ENCODE data around the gene WNK3. TPM values are rescaled to one million over a fixed set of nuclear protein-coding genes. Genes with fewer than 3 reads are reported as not detected.
A peak's percentile ranks its signal among the peaks of the same experiment; 100 is the strongest.

The WNK3 gene
- polyA plus RNA-seq, 1 of the 3 experiments (the other 2 are of a cell fraction), result 0.54 TPM

DNA sequence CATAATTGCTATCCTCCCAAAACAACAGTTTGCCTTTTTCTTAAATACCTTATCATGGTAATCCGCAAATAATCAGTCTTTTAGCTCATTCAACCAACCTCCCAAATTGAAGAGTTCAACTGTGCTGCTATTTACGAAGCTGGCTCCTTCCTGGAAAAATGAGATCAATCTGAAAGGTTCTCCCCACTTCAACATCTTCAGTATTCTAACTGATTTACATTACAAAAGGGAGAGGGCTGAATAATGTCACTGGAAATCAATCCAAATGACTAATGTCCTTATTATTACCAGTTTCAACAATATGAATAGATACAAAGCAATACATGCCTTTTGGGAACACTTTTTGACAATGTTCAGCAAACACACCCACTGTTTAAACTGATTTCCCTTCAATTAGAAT, 86.2 kb downstream of the WNK3 start:
- Histone ChIP-seq H3K4me2 (no peak overlapping the region), H3K4me1 (ENCODE audit: control insufficient read depth in 1 of 2, insufficient read depth in 2 of 2, low read depth in 1 of 2, low read length in 1 of 2) (no peaks in the 10 kb centered on the region), H3K9me2 (no peaks in the 10 kb centered on the region), H3F3A (replicated peaks; ENCODE audit: insufficient read depth) (no peaks in the 10 kb centered on the region), H4K20me1 (ENCODE audit: insufficient read depth) (no peaks in the 10 kb centered on the region), H3K27me3 (ENCODE audit: insufficient read depth) (no peaks in the 10 kb centered on the region), H3K36me3 (replicated peaks in 1 of 2; ENCODE audit: control insufficient read depth in 1 of 2, insufficient read depth in 2 of 2, low read length in 1 of 2) (no peaks in the 10 kb centered on the region), H3K79me2 (ENCODE audit: insufficient read depth) (no peaks in the 10 kb centered on the region), H3K9ac (no peak overlapping the region), H3K27ac (ENCODE audit: low read depth in 2 of 2, low read length in 1 of 2) (no peak overlapping the region), H2AFZ (ENCODE audit: low read depth) (no peak overlapping the region), H3K4me3 (ENCODE audit: low read depth in 2 of 2, low read length in 1 of 2) (no peak overlapping the region), H3K9me3 (no peaks in the 10 kb centered on the region)
- DNase-seq, result no peak
- TF ChIP-seq, protein P1, sequence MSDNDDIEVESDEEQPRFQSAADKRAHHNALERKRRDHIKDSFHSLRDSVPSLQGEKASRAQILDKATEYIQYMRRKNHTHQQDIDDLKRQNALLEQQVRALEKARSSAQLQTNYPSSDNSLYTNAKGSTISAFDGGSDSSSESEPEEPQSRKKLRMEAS (IDR thresholded peaks at IDR 0.05; ENCODE audit: low read depth), result no peak
- TF ChIP-seq ELF1 (IDR thresholded peaks at IDR 0.05), result no peak
- no peak for TF ChIP-seq USF2 (IDR thresholded peaks at IDR 0.05; ENCODE audit: borderline replicate concordance, low read depth, low read length)
- 49% methylated on average over 2 of the region's 2 CpGs for WGBS (ENCODE audit: low lambda C conversion rate)
- ChIA-PET POLR2A (no interaction called here), CTCF (interaction anchor here (0.8 kb wide), 1 partner anchor 9 kb away, joined by 3 read pairs; no protein-coding TSS in a partner anchor)

- Histone ChIP-seq H3K79me2 (ENCODE audit: insufficient read depth) (no peaks in the 10 kb centered on the region), H2AFZ (ENCODE audit: low read depth) (no peak overlapping the region), H3K36me3 (replicated peaks in 1 of 2; ENCODE audit: control insufficient read depth in 1 of 2, insufficient read depth in 2 of 2, low read length in 1 of 2) (no peaks in the 10 kb centered on the region), H3K9me2 (no peaks in the 10 kb centered on the region), H4K20me1 (ENCODE audit: insufficient read depth) (no peaks in the 10 kb centered on the region), H3F3A (replicated peaks; ENCODE audit: insufficient read depth) (no peaks in the 10 kb centered on the region), H3K4me1 (ENCODE audit: control insufficient read depth in 1 of 2, insufficient read depth in 2 of 2, low read depth in 1 of 2, low read length in 1 of 2) (no peaks in the 10 kb centered on the region), H3K4me3 (ENCODE audit: low read depth in 2 of 2, low read length in 1 of 2) (no peak overlapping the region), H3K4me2 (no peak overlapping the region), H3K27ac (ENCODE audit: low read depth in 2 of 2, low read length in 1 of 2) (no peak overlapping the region), H3K27me3 (ENCODE audit: insufficient read depth) (no peaks in the 10 kb centered on the region; the same call in 1 of the 2 replicates), H3K9ac (no peak overlapping the region), H3K9me3 (no peaks in the 10 kb centered on the region)
- CTCF ChIA-PET, result interaction anchor here (1.0 to 1.5 kb wide), 4 partner anchors 8 to 191 kb away, joined by 3 to 5 read pairs (median 3); no protein-coding TSS in a partner anchor
- DNase-seq, result no peak
- 26% methylated on average over 1 of the region's 1 CpG for WGBS (ENCODE audit: low lambda C conversion rate)
- POLR2A ChIA-PET, result no interaction called here
- TF ChIP-seq TEAD4 (IDR thresholded peaks at IDR 0.05; ENCODE audit: borderline replicate concordance, insufficient read depth) (no peak), RAD21 (IDR thresholded peaks at IDR 0.05; ENCODE audit: low read length) (peak; percentile 59), IRF3 (IDR thresholded peaks at IDR 0.05; ENCODE audit: low read depth, low read length) (no peak), FOXJ3 (CRISPR knock-in tag; IDR thresholded peaks at IDR 0.05) (no peak), FOXM1 (IDR thresholded peaks at IDR 0.05; ENCODE audit: low read depth) (no peak), EP300 (IDR thresholded peaks at IDR 0.05; ENCODE audit: borderline replicate concordance in 1 of 2, low read depth in 1 of 2, low read length in 1 of 2) (no peak), REST (IDR thresholded peaks at IDR 0.05; ENCODE audit: low read depth, low read length) (no peak), CHD2 (IDR thresholded peaks at IDR 0.05; ENCODE audit: low read length, partially characterized antibody) (no peak), RCOR1 (IDR thresholded peaks at IDR 0.05; ENCODE audit: low read length) (no peak), SIN3A (IDR thresholded peaks at IDR 0.05; ENCODE audit: borderline replicate concordance, low read depth, low read length) (no peak), NRF1 (IDR thresholded peaks at IDR 0.05; ENCODE audit: low read depth, low read length) (no peak), RXRA (IDR thresholded peaks at IDR 0.05; ENCODE audit: borderline replicate concordance, low read depth) (no peak), FOSL2 (IDR thresholded peaks at IDR 0.05; ENCODE audit: borderline replicate concordance, low read depth) (no peak), GATA2 (CRISPR knock-in tag; IDR thresholded peaks at IDR 0.05) (no peak), SMC3 (IDR thresholded peaks at IDR 0.05; ENCODE audit: low read depth, low read length) (peak; percentile 44)
- TF ChIP-seq, protein P2, sequence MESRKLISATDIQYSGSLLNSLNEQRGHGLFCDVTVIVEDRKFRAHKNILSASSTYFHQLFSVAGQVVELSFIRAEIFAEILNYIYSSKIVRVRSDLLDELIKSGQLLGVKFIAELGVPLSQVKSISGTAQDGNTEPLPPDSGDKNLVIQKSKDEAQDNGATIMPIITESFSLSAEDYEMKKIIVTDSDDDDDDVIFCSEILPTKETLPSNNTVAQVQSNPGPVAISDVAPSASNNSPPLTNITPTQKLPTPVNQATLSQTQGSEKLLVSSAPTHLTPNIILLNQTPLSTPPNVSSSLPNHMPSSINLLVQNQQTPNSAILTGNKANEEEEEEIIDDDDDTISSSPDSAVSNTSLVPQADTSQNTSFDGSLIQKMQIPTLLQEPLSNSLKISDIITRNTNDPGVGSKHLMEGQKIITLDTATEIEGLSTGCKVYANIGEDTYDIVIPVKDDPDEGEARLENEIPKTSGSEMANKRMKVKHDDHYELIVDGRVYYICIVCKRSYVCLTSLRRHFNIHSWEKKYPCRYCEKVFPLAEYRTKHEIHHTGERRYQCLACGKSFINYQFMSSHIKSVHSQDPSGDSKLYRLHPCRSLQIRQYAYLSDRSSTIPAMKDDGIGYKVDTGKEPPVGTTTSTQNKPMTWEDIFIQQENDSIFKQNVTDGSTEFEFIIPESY (IDR thresholded peaks at IDR 0.05; ENCODE audit: borderline replicate concordance, low read depth), result no peak
- TF ChIP-seq, protein P3, sequence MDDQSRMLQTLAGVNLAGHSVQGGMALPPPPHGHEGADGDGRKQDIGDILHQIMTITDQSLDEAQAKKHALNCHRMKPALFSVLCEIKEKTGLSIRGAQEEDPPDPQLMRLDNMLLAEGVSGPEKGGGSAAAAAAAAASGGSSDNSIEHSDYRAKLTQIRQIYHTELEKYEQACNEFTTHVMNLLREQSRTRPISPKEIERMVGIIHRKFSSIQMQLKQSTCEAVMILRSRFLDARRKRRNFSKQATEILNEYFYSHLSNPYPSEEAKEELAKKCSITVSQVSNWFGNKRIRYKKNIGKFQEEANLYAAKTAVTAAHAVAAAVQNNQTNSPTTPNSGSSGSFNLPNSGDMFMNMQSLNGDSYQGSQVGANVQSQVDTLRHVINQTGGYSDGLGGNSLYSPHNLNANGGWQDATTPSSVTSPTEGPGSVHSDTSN (IDR thresholded peaks at IDR 0.05), result no peak
Observed at GRCh38 chrX:54248309-54248708, 109.5 kb downstream of the WNK3 start.
